GM12892 (cell line): ENCODE data around the gene HGFAC.

Experiments used
- DNase-seq: peaks from one replicate; pipeline ENCODE4 v3.0.0; 2011; ENCODE audit not compliant: insufficient read length
- FAIRE-seq: peaks from 2 replicates; lab custom pipeline; 2011; peaks lifted over from hg19 to GRCh38; lab: Jason Lieb, UNC
- POLR2A ChIP-seq: IDR thresholded peaks from 2 replicates; pipeline ENCODE4 v1.6.1; 2011; ENCODE audit warnings: low read depth, low read length, control low read depth
- POLR2AphosphoS5 ChIP-seq: IDR thresholded peaks from 2 replicates; pipeline ENCODE4 v1.6.1; 2011; ENCODE audit warnings: low read depth, low read length, control low read depth
- TAF1 ChIP-seq: IDR thresholded peaks from 2 replicates; pipeline ENCODE4 v1.6.1; 2011; ENCODE audit warnings: low read depth, mild to moderate bottlenecking, control low read depth, low read length, borderline replicate concordance

Gene HGFAC

DNA sequence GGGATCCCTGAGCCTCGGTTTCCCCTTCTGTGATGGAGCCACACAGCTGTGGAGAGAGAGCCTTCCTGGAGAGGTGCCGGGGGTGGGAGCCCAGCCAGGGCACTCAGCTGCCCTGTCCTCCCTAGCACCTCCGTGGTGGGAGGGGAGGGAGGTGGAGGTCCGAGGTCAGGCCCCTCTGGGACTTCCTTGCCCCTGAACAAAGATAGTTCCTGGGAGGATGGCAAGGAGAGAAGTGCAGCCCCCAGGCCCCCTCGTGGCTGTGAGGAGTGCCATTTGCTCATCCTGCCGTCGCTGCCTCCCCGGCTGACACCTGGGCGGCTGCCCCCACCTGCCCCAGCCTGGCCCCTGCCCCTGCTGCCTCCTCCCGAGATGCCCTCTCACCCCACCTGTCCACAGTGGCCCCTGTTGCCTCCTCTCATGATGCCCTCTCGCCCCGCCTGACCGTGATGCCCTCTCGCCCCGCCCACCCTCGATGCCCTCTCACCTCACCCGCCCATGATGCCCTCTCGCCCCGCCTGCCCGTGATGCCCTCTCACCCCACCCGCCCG, 34.0 kb downstream of the HGFAC start:
- FAIRE-seq (no peak), DNase-seq (no peak)
- TF ChIP-seq POLR2A (no peak), TAF1 (no peak), POLR2AphosphoS5 (no peak)

DNA sequence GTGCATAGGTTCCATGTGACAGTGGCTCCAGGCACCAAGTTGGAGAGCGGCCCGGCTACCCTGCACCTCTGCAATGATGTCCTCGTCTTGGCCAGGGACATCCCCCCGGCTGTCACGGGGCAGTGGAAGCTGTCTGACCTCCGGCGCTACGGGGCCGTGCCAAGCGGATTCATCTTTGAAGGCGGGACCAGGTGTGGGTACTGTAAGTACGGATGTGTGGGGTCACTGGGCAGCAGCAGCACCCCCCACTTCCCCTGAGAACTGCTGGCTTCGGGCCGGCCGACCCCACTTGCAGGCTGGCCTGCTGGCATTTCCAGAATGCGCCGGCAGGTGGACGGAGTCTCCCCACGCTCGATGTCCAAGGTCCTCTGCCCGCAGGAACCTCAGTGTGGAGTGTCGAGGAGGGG, 34.6 kb downstream of the HGFAC start:
- DNase-seq: no peak
- no peak for TF ChIP-seq POLR2AphosphoS5
- no peak for TF ChIP-seq TAF1
- no peak for TF ChIP-seq POLR2A
- no peak for FAIRE-seq

DNA sequence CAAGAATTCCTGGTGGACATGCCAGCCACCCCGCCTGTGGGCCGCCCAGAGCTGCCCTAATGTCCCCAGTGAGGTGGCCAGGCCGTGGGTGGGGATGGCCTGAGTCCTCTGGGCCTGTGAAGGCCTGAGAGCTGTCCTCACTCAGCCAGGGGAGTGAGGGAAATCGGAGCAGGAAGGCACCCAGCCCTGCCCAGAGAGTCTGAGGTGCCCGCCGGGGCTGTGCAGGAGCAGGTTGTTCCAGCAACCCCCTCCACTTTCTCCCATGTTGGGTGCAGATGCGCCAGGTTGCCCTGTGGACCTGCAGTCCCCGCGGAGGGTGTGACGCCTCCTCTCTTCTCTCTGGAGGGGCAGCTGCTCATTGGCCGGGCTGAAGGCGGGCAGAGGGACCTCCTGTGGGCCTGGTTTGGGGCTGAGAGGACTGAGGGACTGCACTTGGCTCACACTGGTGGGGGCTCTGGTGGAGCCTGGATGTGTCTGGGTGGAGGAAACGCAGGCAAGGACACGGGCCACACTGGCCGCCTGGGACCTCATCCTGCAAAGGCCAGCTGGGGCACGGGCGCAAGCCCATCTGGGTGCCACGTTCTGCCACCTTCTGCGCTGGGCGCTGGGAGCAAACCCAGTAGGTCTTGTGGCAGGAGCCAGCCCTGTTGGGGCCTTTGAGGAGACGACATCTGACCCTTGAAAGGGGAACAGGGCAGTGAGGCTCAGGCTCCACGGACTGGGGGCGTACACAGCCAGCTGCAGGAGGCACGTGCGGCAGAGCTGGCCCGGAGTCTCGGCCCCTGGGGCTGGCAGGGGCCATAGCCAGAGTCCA, 35.4 kb downstream of the HGFAC start:
- FAIRE-seq (no peak), DNase-seq (no peak)
- TF ChIP-seq POLR2AphosphoS5: no peak
- no peak for TF ChIP-seq POLR2A
- TF ChIP-seq TAF1: no peak

DNA sequence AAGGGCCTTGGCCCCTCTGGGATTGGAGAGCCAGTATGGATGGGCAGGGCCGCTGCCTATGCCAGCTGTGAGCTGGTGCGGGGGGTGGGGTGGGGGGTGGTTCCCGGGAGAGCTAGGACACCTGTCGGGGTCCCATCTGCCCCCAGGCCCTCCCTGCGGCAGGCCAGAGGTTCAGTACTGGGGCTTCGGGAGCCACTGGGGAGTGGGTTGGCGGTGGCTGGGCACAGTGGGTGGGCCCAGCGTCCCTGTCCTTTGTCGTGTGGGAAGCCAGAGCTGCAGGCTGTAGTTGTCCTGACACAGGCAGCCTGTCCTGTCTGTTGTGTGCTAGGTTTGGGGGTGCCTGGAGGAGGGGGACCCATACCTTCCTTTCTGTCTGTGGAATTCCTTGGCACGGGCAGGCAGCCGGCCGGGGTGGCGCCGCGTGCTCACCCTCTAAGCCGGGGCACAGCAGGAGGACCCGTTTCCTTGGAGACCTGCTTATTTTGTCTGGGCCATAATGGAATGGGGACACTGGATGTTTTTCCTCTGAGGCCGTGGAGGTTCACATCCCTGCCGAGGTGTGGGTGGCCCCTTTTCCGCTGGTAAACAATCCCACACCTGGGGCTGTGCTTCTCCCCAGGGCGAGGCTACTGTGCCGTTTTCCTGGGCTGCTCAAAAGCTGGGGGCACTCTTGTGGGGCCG, 36.1 kb downstream of the HGFAC start:
- no peak for DNase-seq
- TF ChIP-seq TAF1: no peak
- no peak for TF ChIP-seq POLR2AphosphoS5
- TF ChIP-seq POLR2A: no peak
- FAIRE-seq: no peak

DNA sequence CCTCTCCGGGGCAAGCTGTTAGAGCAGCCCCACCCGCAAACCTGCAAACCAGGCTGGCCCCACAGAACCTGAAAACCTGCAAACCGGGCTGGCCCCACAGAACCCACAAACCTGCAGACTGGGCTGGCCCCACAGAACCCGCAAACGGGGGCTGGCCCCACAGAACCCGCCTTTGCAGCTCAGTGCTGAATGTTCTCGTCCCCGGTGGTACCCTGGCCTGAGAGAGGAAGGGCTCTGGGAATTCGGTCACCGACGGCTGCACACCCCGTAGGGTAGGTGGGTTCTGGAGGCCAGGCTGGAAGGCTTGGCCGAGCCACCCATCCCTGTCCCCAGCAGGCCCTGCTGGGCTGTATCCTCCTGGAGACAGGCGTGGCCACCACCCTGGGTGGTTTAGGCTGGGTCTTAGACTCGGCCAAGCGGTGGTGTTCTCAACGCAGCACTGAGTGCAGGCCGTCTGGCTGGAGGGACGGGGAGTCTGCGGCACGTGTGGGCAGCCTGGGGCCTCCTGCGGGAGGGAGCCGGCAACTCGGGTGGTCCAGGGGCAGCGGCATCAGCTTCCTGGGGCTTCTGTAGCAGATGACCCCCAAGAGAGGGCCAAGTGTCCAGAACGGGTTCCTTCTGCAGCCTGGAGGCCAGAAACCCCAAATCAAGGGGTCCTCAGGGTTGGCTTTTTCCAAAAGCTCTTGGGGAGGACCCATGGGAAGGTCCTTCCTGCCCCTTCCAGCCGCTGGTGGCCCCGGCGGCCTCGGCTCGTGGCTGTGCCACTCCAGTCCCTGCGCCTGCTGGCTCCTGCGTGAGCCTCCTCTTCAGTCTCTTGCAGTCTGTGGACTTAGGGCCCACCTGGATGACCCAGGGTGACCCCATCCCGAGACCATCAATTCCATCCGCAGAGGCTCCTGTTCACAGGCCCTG, 36.9 kb downstream of the HGFAC start:
- FAIRE-seq (no peak), DNase-seq (no peak)
- TF ChIP-seq POLR2A (no peak), TAF1 (no peak), POLR2AphosphoS5 (no peak)

DNA sequence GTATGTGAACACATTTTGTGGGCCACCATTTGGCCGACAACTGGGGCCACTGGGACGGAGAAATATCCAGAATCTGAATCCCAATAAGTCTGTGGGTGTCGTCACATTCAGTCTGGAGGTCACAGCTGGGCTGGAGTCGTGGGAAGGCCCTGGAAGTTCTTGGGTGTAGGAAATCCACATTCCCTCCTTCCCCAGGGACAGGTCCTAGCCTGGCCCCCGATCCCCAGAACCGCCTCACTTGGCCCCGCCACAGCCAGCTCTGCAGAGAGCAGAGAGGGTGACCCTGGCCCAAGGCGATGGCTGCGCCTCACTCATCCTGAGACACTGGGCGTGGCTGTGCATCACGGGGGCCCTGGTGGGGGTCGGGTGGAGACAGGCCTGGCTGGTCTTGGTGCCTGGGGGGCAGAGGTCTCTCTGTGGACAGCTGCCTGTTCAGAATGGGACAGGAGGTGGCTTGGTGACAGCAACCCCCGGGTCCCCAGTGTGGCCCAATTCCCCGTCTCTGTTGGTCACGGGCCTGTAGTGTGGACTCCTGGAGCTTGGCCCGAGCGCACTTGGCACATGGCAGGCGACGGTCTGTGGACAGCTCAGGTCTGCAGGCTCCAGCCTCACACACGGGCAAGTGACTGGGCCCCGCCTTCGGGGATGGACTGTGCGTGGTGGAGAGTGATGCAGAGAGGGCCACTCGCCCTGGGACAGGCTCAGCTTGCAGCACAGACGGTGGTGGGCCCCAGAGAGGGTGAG, 37.8 kb downstream of the HGFAC start:
- DNase-seq (no peak), FAIRE-seq (no peak)

DNA sequence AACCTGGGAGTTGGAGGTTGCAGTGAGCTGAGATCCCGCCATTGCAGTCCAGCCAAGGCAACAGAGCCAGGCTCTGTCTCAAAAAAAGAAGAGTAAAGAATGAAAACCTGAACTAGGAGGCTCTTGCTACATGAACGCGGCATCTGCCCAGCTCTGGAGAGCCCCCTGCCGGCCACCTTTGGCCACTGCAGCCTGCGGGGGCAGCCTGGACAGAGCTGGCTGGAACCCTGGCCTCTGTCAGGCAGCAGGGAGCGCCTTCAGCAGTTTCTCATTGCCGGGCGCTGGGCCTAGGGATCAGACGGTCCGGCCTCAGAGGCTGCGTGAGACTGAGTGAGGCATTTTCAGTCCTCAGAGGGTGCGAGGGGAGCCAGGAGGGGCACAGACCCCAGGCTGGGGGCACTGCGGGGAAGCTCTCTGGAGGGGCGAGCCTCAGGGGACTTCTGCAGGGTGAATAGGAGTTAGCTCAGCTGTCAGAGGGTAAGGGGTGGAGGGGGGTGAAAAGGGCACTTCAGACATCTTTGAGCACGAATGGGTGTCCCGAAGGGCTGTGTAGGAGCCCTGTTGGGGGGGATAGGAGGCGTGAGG, 38.9 kb downstream of the HGFAC start:
- no peak for TF ChIP-seq POLR2AphosphoS5
- no peak for TF ChIP-seq POLR2A
- no peak for TF ChIP-seq TAF1
- FAIRE-seq (no peak), DNase-seq (peak; percentile 78)

More for the DNA sequence above, 37.8 kb downstream of the HGFAC start:
- no peak for TF ChIP-seq POLR2A
- TF ChIP-seq TAF1: no peak
- no peak for TF ChIP-seq POLR2AphosphoS5

DNA sequence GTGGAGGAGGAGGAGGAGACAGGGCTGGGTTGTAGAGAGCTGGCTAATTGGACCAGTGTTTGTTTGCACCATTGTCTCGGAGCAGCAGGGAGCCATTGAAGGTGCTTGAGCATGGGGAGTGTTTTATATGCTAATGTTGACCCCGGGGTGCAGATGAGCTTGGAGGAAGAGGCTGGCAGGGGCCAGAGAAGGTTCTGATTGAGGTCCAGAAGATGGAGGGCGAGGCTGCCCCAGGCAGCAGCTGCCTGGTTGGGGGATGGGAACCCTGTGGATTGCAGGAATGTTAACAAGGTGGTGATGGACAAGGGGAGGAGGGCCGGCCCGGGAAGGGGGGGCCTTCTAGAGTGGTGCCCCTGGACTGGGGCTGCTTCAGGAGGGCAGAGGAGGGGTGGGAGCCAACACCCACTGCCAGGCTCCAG, 39.4 kb downstream of the HGFAC start:
- TF ChIP-seq TAF1 (no peak), POLR2AphosphoS5 (no peak), POLR2A (no peak)
- FAIRE-seq: no peak
- no peak for DNase-seq

DNA sequence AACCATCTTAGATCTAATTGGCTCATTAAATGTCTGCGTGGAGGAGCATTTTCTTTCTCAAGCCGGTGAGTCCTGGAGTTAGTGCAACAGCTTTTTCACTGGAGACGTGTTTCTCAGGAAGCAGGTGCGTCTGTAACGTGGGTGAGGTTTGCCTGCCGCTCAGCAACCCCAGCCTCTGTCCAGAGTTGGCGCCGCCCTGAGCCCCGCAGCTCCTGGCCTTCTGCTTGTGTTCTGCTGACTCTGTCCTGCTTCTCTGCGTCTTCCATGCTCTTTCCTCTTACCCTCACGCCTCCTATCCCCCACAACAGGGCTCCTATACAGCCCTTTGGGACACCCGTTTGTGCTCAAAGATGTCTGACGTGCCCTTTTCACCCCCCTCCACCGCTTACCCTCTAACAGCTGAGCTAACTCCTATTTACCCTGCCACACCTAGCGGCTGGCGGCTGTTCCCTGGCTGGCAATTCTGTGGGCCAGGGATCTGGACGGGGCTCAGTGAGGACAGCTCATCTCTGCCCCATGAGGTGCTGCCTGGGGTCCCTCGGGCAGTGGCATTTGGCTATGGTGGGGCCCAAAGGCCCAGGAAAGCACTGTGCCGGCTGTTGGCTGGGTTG, 40.1 kb downstream of the HGFAC start:
- TF ChIP-seq POLR2AphosphoS5: no peak
- TF ChIP-seq POLR2A: no peak
- no peak for TF ChIP-seq TAF1
- FAIRE-seq (no peak), DNase-seq (no peak)
